H1 (cell line): ENCODE results near the gene GPR171. TPM values are rescaled to one million over a fixed set of nuclear protein-coding genes. Genes with fewer than 3 reads are reported as not detected.

Experiments used
- CTCF ChIP-seq, 3 experiments: IDR thresholded peaks; 1 replicate in 2 of 3; 2 replicates in 1 of 3; pipeline versions ENCODE4 v1.5.1 to v1.6.1; 2011; ENCODE audit warnings: low read length in 3 of 3, mild to moderate bottlenecking in 3 of 3, inconsistent platforms in 2 of 3, low read depth in 1 of 3, moderate library complexity in 1 of 3; ENCODE audit not compliant: insufficient read depth in 1 of 3; ENCODE audit errors: control extremely low read depth in 1 of 3
- EGR1 ChIP-seq: IDR thresholded peaks from 2 replicates; pipeline ENCODE4 v1.6.1; 2011; ENCODE audit warnings: low read depth, low read length, borderline replicate concordance
- TAF7 ChIP-seq: optimal IDR thresholded peaks from 2 replicates; pipeline ENCODE3; 2011; ENCODE audit warnings: low read depth, mild to moderate bottlenecking, inconsistent platforms, low read length, moderate library complexity, borderline replicate concordance
- polyA plus RNA-seq, 7 experiments: library from polyadenylated mRNA; depleted of rRNA in 3 of 7; stranded (reverse) in 5 of 7; unstranded in 2 of 7; fragments of >200 nt in 5 of 7; fragments of 200-250 nt in 2 of 7; gene quantifications; 1 replicate in 5 of 7; 2 replicates in 1 of 7; 4 replicates in 1 of 7; pipeline versions ENCODE4 v1.2.1 to v1.2.3, GENCODE V29; 2011 to 2013; ENCODE audit warnings: missing spikeins in 2 of 7, mixed read lengths in 2 of 7
- total RNA-seq: library from RNA; stranded (reverse); fragmentation: NEBNext Ultra II Directional; extraction: Animal tissue kit (Norgen Biotek cat#: 25700); gene quantifications from 2 replicates; pipeline ENCODE4 v1.2.1, GENCODE V29; 2021
- TF ChIP-seq, protein P1 (sequence below): fragments of 300-600 bp; sonication (generic); IDR thresholded peaks from 2 replicates; pipeline ENCODE4 v1.7.1; 2012; ENCODE audit warnings: low read length, moderate library complexity, mild to moderate bottlenecking, inconsistent platforms; ENCODE audit not compliant: insufficient replicate concordance

GPR171 gene
- total and polyA plus RNA-seq, 2 of the 8 experiments (the other 6 are each of a cell fraction or from before 2014, with no cell fraction given), result not detected

- TF ChIP-seq CTCF (IDR thresholded peaks at IDR 0.05; ENCODE audit: control extremely low read depth in 1 of 3, insufficient read depth in 1 of 3, low read depth in 1 of 3, low read length in 3 of 3) (peak in 2 of 3 experiments; percentile 40 to 66; a peak in 2 of 4 replicates), TAF7 (no peak), EGR1 (no peak)
- TF ChIP-seq, protein P1, sequence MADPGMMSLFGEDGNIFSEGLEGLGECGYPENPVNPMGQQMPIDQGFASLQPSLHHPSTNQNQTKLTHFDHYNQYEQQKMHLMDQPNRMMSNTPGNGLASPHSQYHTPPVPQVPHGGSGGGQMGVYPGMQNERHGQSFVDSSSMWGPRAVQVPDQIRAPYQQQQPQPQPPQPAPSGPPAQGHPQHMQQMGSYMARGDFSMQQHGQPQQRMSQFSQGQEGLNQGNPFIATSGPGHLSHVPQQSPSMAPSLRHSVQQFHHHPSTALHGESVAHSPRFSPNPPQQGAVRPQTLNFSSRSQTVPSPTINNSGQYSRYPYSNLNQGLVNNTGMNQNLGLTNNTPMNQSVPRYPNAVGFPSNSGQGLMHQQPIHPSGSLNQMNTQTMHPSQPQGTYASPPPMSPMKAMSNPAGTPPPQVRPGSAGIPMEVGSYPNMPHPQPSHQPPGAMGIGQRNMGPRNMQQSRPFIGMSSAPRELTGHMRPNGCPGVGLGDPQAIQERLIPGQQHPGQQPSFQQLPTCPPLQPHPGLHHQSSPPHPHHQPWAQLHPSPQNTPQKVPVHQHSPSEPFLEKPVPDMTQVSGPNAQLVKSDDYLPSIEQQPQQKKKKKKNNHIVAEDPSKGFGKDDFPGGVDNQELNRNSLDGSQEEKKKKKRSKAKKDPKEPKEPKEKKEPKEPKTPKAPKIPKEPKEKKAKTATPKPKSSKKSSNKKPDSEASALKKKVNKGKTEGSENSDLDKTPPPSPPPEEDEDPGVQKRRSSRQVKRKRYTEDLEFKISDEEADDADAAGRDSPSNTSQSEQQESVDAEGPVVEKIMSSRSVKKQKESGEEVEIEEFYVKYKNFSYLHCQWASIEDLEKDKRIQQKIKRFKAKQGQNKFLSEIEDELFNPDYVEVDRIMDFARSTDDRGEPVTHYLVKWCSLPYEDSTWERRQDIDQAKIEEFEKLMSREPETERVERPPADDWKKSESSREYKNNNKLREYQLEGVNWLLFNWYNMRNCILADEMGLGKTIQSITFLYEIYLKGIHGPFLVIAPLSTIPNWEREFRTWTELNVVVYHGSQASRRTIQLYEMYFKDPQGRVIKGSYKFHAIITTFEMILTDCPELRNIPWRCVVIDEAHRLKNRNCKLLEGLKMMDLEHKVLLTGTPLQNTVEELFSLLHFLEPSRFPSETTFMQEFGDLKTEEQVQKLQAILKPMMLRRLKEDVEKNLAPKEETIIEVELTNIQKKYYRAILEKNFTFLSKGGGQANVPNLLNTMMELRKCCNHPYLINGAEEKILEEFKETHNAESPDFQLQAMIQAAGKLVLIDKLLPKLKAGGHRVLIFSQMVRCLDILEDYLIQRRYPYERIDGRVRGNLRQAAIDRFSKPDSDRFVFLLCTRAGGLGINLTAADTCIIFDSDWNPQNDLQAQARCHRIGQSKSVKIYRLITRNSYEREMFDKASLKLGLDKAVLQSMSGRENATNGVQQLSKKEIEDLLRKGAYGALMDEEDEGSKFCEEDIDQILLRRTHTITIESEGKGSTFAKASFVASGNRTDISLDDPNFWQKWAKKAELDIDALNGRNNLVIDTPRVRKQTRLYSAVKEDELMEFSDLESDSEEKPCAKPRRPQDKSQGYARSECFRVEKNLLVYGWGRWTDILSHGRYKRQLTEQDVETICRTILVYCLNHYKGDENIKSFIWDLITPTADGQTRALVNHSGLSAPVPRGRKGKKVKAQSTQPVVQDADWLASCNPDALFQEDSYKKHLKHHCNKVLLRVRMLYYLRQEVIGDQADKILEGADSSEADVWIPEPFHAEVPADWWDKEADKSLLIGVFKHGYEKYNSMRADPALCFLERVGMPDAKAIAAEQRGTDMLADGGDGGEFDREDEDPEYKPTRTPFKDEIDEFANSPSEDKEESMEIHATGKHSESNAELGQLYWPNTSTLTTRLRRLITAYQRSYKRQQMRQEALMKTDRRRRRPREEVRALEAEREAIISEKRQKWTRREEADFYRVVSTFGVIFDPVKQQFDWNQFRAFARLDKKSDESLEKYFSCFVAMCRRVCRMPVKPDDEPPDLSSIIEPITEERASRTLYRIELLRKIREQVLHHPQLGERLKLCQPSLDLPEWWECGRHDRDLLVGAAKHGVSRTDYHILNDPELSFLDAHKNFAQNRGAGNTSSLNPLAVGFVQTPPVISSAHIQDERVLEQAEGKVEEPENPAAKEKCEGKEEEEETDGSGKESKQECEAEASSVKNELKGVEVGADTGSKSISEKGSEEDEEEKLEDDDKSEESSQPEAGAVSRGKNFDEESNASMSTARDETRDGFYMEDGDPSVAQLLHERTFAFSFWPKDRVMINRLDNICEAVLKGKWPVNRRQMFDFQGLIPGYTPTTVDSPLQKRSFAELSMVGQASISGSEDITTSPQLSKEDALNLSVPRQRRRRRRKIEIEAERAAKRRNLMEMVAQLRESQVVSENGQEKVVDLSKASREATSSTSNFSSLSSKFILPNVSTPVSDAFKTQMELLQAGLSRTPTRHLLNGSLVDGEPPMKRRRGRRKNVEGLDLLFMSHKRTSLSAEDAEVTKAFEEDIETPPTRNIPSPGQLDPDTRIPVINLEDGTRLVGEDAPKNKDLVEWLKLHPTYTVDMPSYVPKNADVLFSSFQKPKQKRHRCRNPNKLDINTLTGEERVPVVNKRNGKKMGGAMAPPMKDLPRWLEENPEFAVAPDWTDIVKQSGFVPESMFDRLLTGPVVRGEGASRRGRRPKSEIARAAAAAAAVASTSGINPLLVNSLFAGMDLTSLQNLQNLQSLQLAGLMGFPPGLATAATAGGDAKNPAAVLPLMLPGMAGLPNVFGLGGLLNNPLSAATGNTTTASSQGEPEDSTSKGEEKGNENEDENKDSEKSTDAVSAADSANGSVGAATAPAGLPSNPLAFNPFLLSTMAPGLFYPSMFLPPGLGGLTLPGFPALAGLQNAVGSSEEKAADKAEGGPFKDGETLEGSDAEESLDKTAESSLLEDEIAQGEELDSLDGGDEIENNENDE, result no peak
- TF ChIP-seq, all 59 proteins: peak for 3
Observed at GRCh38 chr3:151156618-151157216, 46.3 kb downstream of the GPR171 start (continued).
